PFSK-1 (cell line): Measurements from ENCODE around the gene P4HTM.

Experiments
- FOXP2 ChIP-seq: optimal IDR thresholded peaks from 2 replicates; pipeline ENCODE3; 2011; ENCODE audit warnings: borderline replicate concordance, control low read depth, inconsistent platforms; ENCODE audit not compliant: insufficient read depth; ENCODE audit errors: extremely low read length, extremely low read depth
- POLR2AphosphoS5 ChIP-seq: IDR thresholded peaks from 2 replicates; pipeline ENCODE4 v1.6.1; 2012; ENCODE audit warnings: low read depth, mild to moderate bottlenecking, control low read depth, low read length, moderate library complexity
- REST ChIP-seq, 2 experiments: IDR thresholded peaks; 2 replicates each; pipeline versions ENCODE4 v1.6.1 to v1.8.0; 2011 to 2012; ENCODE audit warnings: low read depth in 2 of 2, low read length in 2 of 2, control low read depth in 1 of 2, inconsistent platforms in 1 of 2, mild to moderate bottlenecking in 1 of 2, moderate library complexity in 1 of 2; ENCODE audit not compliant: insufficient read depth in 1 of 2
- SIN3A ChIP-seq: IDR thresholded peaks from 2 replicates; pipeline ENCODE4 v1.6.1; 2012; ENCODE audit warnings: mild to moderate bottlenecking, low read length, moderate library complexity, borderline replicate concordance; ENCODE audit not compliant: insufficient read depth
- TAF1 ChIP-seq: IDR thresholded peaks from 2 replicates; pipeline ENCODE4 v1.6.1; 2012; ENCODE audit warnings: low read length, control low read depth, borderline replicate concordance; ENCODE audit not compliant: insufficient read depth

P4HTM gene

GRCh38 chr3:49032646-49033304 is 42.7 kb downstream of the P4HTM start:
- TF ChIP-seq TAF1 (no peak), FOXP2 (no peak), SIN3A (no peak), POLR2AphosphoS5 (no peak), REST (IDR thresholded peaks at IDR 0.05; ENCODE audit: insufficient read depth in 1 of 2, low read depth in 2 of 2, low read length in 2 of 2) (no peak)

GRCh38 chr3:49034650-49035049 is 44.6 kb downstream of the P4HTM start:
- no peak for TF ChIP-seq TAF1
- TF ChIP-seq REST (IDR thresholded peaks at IDR 0.05; ENCODE audit: insufficient read depth in 1 of 2, low read depth in 2 of 2, low read length in 2 of 2): no peak
- TF ChIP-seq FOXP2: no peak
- TF ChIP-seq SIN3A: no peak
- TF ChIP-seq POLR2AphosphoS5: no peak

GRCh38 chr3:49035281-49035680 is 45.2 kb downstream of the P4HTM start:
- no peak for TF ChIP-seq FOXP2
- no peak for TF ChIP-seq REST (IDR thresholded peaks at IDR 0.05; ENCODE audit: insufficient read depth in 1 of 2, low read depth in 2 of 2, low read length in 2 of 2)
- no peak for TF ChIP-seq POLR2AphosphoS5
- no peak for TF ChIP-seq SIN3A
- no peak for TF ChIP-seq TAF1

GRCh38 chr3:49053543-49053942 is 63.5 kb downstream of the P4HTM start:
- TF ChIP-seq POLR2AphosphoS5 (no peak), REST (IDR thresholded peaks at IDR 0.05; ENCODE audit: insufficient read depth in 1 of 2, low read depth in 2 of 2, low read length in 2 of 2) (no peak), SIN3A (no peak), TAF1 (no peak), FOXP2 (no peak)

GRCh38 chr3:49054344-49054862 is 64.4 kb downstream of the P4HTM start:
- TF ChIP-seq TAF1: no peak
- no peak for TF ChIP-seq REST (IDR thresholded peaks at IDR 0.05; ENCODE audit: insufficient read depth in 1 of 2, low read depth in 2 of 2, low read length in 2 of 2)
